IPS-20b (cell line): Measurements from ENCODE around the gene ZNF423.
"Not testable (repeated sequence)": the region's sequence is repeated elsewhere in the genome, so short reads cannot be mapped to it uniquely, and the experiment has no call there.

ENCODE experiments used
- H3K27ac ChIP-seq: one replicate; pipeline ENCODE4 v1.5.1; 2013; ENCODE audit warnings: low read length
- H3K27me3 ChIP-seq: 2 replicates; pipeline ENCODE4 v1.6.1; 2013; ENCODE audit warnings: mild to moderate bottlenecking, low read length, inconsistent platforms; ENCODE audit not compliant: insufficient read depth
- H3K36me3 ChIP-seq: 2 replicates; pipeline ENCODE4 v1.6.1; 2013; ENCODE audit warnings: low read depth, mild to moderate bottlenecking, inconsistent platforms, low read length, moderate library complexity; ENCODE audit not compliant: insufficient read depth
- H3K4me1 ChIP-seq: 2 replicates; pipeline ENCODE4 v1.6.1; 2013; ENCODE audit warnings: mild to moderate bottlenecking, control low read depth, inconsistent platforms, low read length, moderate library complexity; ENCODE audit not compliant: insufficient read depth
- H3K4me3 ChIP-seq: 2 replicates; pipeline ENCODE4 v1.5.1; 2013; ENCODE audit warnings: mild to moderate bottlenecking, low read length, inconsistent platforms
- H3K9ac ChIP-seq: 2 replicates; pipeline ENCODE4 v1.6.1; 2013; ENCODE audit warnings: low read depth, mild to moderate bottlenecking, inconsistent platforms, low read length, moderate library complexity
- H3K9me3 ChIP-seq: 2 replicates; pipeline ENCODE4 v1.6.1; 2013; ENCODE audit warnings: mild to moderate bottlenecking, low read depth, low read length, inconsistent platforms; ENCODE audit not compliant: insufficient read depth

Gene ZNF423

DNA sequence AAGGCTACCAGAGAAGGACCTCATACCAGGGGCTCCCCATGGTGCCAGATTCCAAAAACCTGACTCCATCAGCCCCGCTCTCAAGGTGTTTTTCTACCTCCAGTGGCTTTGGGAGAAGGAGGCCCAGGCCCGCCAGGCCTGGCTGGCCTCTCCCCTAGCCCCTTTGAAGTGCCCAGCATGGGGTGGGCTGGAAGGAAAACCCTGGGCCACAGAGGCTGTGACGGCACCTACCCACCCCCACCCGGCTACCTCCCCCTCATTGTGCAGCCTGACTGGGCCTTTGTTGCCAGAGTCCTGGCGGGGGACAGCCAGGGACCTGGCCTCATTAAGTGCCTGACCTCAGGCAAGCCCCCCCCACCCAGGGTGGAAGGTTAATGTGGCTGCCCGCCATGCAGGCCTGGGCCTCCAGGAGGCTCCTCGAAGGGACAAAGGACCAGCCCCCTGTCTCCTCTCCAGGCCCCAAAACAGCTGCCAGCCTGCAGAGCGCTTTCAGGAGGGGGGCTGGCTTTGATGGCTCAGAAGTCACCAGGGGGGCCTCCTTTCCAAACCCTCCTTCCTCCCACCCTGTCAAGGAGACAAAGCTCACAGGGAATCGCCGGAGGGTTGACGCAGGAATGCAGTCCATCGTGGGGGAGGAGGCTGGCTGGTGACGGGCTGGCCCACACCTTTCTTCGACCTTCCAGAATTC is 159.4 kb downstream of the ZNF423 start:
- no peaks in the 10 kb centered on the region for H3K27me3 ChIP-seq
- H3K9me3 ChIP-seq = no peaks in the 10 kb centered on the region
- peak overlapping the region; percentile 92 for H3K27ac ChIP-seq
- H3K9ac ChIP-seq = peak overlapping the region; percentile 56
- H3K4me1 ChIP-seq = peaks cover 62% of the 10 kb centered on the region
- H3K36me3 ChIP-seq = no peaks in the 10 kb centered on the region
- peak overlapping the region; percentile 44; the same call in 1 of the 2 replicates for H3K4me3 ChIP-seq

DNA sequence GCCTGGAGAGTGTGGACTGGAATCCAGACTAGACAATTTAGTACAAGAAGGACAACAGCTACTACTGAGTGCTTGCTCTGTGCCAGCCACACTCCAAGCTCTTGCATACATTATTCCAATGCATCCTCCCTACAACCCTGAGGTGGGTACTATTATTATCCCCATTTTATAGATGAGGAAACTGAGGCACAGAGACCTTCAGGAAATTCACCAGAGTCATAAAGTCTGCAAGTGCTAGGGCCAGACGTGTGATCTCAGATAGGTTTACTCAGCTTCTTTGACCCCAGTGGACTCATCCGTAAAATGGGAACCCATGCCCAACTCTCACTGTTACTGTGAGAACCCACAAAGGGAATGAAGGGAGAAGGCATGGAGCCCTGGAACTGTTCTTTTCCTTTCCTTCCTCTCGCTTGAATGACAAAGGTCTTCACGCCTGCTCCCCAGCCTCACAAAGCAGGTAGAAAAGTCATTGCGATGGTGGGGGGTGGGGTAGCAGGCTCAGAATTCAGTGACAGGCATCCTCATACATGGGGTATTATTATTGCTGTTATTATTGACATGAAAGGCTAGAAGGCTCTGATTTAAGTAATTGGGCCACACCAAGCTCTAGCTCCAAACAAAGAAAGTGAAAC is 160.0 kb downstream of the ZNF423 start:
- no peaks in the 10 kb centered on the region for H3K36me3 ChIP-seq
- H3K9me3 ChIP-seq = no peaks in the 10 kb centered on the region
- peaks cover 56% of the 10 kb centered on the region for H3K4me1 ChIP-seq
- H3K27ac ChIP-seq = peak overlapping the region; percentile 92
- peak overlapping the region; percentile 56; the same call in 1 of the 2 replicates for H3K9ac ChIP-seq
- no peaks in the 10 kb centered on the region for H3K27me3 ChIP-seq
- H3K4me3 ChIP-seq = peak overlapping the region; percentile 44; the same call in 1 of the 2 replicates

DNA sequence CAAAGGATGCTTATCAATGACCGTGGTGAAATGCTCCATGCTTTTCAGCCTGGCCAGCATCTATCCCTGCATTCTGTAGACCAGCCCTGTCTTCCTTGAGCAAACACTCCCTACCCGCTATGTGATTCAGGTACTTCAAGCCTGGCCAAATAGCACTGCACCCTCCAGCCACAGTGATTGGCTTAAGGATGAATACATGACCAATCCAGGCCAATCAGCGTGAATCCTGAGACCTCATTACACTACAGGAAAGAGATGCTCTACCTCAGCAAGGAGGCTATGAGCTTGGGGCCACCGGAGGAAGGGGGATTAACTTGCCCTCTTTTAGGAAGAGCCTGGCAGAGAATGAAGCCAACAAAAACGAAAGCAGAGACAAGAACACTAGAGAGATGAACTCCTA is 162.5 kb downstream of the ZNF423 start:
- Histone ChIP-seq H3K36me3 (no peaks in the 10 kb centered on the region), H3K9ac (no peak overlapping the region), H3K27me3 (no peaks in the 10 kb centered on the region), H3K4me3 (no peak overlapping the region), H3K27ac (no peak overlapping the region), H3K4me1 (peaks cover 32% of the 10 kb centered on the region), H3K9me3 (no peaks in the 10 kb centered on the region)

DNA sequence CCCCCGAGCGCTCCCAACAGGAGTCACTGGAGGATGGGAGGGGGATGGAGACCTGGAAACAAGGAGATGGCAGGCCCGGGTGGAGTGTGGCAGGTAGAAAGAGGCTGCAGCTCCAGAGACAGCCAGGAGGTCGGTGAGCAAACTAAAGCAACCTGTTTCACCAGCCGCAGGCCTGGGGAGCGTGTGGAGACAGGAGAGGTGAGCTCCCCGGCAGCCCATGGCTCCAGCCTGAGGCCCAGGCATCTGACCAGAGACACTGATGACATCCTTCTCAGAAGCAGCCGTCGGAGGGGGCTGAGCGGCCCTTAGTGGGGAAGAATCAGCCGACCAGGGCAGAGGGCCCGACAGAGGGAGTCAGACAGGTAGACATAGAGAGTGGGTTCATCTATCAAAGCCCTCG is 165.1 kb downstream of the ZNF423 start:
- H3K27me3 ChIP-seq = no peaks in the 10 kb centered on the region
- no peak overlapping the region for H3K9ac ChIP-seq
- H3K27ac ChIP-seq = no peak overlapping the region
- H3K4me1 ChIP-seq = peaks cover 8% of the 10 kb centered on the region
- H3K36me3 ChIP-seq = no peaks in the 10 kb centered on the region
- no peaks in the 10 kb centered on the region for H3K9me3 ChIP-seq
- no peak overlapping the region for H3K4me3 ChIP-seq

DNA sequence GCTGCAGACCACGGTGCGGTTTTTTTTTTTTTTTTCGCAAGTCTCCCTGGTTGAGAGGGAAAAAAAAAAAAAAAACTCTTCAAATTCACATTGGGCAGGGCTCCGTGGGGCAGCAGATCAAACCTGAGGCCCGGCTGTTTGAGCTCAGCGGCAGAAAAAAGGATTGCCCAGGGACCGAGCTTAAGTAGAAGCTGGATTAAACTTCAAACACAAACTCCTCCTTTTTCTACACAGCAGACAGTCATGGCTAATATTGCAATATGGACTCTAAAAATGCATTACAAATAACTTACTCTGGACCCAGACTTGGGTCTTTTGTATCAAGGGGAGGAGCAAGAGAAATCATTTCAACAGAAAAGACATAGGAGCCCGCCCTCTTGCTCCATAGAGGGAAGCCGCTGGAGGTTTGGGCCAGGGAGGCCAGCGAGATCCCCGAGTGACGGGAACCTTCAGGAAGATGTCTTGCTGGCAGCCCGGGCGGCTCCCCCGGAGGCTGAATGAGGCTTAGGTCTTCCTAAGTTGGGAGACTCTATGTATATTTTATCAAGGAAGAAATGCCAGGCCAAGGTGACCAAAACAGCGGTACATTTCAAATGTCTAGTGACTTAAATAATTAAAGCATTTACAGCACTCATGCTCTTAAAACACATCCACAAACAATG is 167.7 kb downstream of the ZNF423 start:
- H3K9ac ChIP-seq = no peak overlapping the region
- no peaks in the 10 kb centered on the region for H3K27me3 ChIP-seq
- no peak overlapping the region for H3K27ac ChIP-seq
- no peaks in the 10 kb centered on the region for H3K36me3 ChIP-seq
- no peak overlapping the region for H3K4me3 ChIP-seq
- H3K9me3 ChIP-seq = no peaks in the 10 kb centered on the region
- H3K4me1 ChIP-seq = no peaks in the 10 kb centered on the region

DNA sequence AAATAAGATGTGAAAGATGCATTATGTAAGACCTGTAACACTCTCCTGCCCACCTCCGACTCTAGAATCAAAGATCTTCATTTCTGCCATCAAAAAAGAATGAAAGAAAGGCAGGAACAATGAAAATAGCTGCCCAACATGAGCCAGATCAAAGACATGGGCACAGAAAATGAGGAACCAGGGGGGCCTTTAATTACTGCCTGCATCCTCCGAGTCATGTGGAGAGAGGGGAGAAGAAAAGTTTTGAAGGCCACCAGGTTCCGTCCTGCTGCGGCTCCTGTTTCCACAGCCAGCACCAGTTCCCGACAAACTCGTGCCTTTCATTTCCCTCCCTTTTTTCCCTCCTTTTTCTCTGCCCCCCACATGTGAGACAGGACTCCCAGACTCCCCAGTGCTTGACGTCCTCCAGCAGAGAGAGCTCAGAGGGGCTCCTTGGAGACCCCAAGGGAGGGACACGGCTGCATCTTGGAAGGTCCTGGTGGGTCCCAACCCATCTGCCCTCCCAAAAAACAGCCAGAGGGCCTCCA is 168.4 kb downstream of the ZNF423 start:
- Histone ChIP-seq H3K4me1 (no peaks in the 10 kb centered on the region), H3K9ac (no peak overlapping the region), H3K36me3 (no peaks in the 10 kb centered on the region), H3K27me3 (no peaks in the 10 kb centered on the region), H3K27ac (no peak overlapping the region), H3K9me3 (no peaks in the 10 kb centered on the region), H3K4me3 (no peak overlapping the region)

DNA sequence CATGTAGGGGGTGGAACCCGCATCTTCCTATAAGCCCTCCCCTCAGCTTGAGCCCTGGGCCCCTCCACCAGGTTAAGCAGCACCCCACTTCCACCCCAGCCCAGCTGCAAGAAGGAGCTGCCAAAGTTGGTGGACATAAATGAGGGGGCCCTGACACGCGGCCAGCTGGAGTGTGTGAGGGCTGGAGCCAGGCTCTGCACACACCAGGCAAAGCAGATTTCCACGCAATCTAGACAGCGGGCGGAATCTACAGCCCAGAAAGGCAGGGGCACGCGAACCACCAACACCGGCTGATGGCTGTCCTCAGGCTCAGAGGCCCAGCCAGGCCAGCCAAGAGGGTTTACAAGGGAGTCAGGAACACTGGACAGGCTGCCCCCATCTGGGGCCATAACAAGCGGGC is 171.2 kb downstream of the ZNF423 start:
- Histone ChIP-seq H3K9ac (no peak overlapping the region), H3K27me3 (no peaks in the 10 kb centered on the region), H3K27ac (no peak overlapping the region), H3K4me1 (no peaks in the 10 kb centered on the region), H3K9me3 (peaks cover 10% of the 10 kb centered on the region; the same call in 1 of the 2 replicates), H3K4me3 (no peak overlapping the region), H3K36me3 (no peaks in the 10 kb centered on the region)

DNA sequence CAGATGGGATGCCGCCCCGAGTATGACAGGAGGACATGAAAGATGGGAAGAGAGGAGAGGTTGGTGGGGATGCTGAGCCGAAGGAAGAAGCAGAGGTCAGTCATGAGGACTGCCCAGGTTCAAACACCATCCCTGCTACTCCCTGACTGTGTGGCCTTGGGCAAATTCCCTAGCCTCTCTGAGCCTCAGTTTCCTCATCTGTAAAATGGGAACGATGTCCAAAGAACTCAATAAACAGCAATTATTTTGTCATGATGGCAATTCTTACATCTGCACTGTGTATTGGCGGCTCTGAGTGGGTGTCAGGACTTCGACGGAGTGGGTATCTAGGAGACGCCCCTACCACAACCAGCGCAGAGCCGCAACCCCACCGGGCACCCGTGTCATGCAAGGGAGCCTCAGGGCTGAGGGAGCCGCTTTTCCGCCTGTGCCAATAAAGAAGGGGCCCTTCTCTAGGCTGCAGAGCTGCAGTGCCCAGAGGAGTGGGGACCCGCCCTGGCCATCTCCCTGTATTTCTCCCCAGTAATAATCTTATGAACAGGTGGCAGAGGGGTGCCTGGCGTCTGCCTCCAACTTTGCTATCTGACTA is 173.2 kb downstream of the ZNF423 start:
- no peak overlapping the region for H3K9ac ChIP-seq
- no peaks in the 10 kb centered on the region for H3K4me1 ChIP-seq
- no peak overlapping the region for H3K27ac ChIP-seq
- H3K36me3 ChIP-seq = no peaks in the 10 kb centered on the region
- H3K4me3 ChIP-seq = no peak overlapping the region
- peaks cover 10% of the 10 kb centered on the region; the same call in 1 of the 2 replicates for H3K9me3 ChIP-seq
- H3K27me3 ChIP-seq = no peaks in the 10 kb centered on the region

DNA sequence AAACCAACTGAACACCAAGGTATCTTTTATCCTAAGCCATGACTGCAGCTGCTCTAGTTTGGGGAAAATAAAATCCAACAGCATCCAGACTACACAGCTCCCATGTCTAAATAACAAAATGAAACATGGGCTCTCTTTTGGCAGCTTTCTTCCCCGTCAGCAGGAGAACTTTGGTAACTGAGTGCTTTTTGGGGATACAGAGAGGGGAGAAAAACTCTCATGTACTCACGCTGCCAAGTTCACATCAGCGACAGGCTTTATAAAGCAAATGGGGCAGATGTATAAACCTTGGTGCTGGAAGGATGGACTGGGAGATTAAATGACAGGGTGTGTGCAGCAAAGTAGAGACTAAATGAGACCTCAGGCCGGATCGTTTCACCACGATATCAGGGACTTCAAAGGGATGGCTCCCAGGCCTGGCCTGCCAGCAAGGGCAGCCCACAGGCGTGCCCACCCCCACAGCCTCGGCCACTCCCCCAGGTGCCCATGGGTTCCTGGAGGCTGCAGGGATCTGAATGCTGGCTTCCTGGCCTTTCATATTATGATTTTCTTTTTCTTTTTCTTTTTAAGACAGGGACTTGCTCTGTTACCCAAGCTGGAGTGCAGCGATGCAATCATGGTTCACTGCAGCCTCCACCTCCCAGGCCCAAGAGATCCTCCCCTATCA is 174.6 kb downstream of the ZNF423 start:
- Histone ChIP-seq H3K4me1 (no peaks in the 10 kb centered on the region), H3K9ac (no peak overlapping the region), H3K9me3 (peaks cover 10% of the 10 kb centered on the region; the same call in 1 of the 2 replicates), H3K36me3 (no peaks in the 10 kb centered on the region), H3K4me3 (no peak overlapping the region), H3K27ac (no peak overlapping the region), H3K27me3 (no peaks in the 10 kb centered on the region)

DNA sequence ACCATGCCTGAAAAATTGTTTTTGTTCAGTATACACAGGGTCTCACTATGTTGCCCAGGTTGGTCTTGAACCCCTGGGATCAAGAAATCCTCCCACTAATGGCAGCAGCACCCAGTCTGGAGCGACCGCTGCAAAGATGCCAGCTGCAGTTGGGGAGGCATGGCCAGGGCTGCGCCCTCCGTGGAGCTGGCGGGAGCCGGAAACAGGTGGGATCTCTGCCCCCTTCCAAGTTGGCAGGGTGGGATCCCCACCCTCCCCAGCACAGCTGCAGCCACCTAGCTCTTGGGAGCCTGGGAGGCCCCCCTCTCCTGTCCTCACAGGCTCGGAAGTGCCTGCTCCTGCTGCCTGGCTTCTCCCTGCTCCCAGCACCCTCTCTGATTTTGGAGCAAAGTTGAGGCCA is 176.8 kb downstream of the ZNF423 start:
- H3K4me3 ChIP-seq = no peak overlapping the region
- no peak overlapping the region for H3K9ac ChIP-seq
- no peaks in the 10 kb centered on the region for H3K27me3 ChIP-seq
- H3K9me3 ChIP-seq = peaks cover 10% of the 10 kb centered on the region; the same call in 1 of the 2 replicates
- H3K27ac ChIP-seq = no peak overlapping the region
- no peaks in the 10 kb centered on the region for H3K4me1 ChIP-seq
- no peaks in the 10 kb centered on the region for H3K36me3 ChIP-seq

DNA sequence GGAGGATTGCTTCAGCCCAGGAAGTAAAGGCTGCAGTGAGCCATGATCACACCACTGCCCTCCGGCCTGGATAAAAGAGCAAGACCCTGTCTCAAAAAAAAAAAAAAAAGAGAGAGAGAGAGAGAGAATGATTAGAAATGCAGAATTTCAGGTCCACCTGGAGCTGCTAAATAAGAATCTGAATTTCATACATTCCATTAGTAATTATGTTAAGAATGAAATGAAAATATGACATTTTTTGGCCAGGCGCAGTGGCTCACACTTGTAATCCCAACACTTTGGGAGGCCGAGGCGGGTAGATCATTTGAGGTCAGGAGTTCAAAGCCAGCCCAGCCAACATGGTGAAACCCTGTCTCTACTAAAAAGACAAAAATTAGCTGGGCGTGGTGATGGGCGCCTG is 178.3 kb downstream of the ZNF423 start:
- H3K9me3 ChIP-seq, H3K9ac ChIP-seq, H3K4me3 ChIP-seq, H3K4me1 ChIP-seq, H3K27me3 ChIP-seq, H3K36me3 ChIP-seq, H3K27ac ChIP-seq: not testable (repeated sequence)
